ENCODE data around the gene DACT2.

The DACT2 gene

GRCh38 chr6:168307015-168307694 lies 12.4 kb downstream of the DACT2 start:
- no peak for DNase-seq (ENCODE audit: insufficient read length)
- no peak for TF ChIP-seq TAF1 (IDR thresholded peaks at IDR 0.05; ENCODE audit: borderline replicate concordance, low read depth, low read length)
- no peak for TF ChIP-seq POLR2AphosphoS5 (IDR thresholded peaks at IDR 0.05; ENCODE audit: low read depth, low read length)
- TF ChIP-seq POLR2A (IDR thresholded peaks at IDR 0.05; ENCODE audit: low read depth, low read length) = no peak
- no peak for FAIRE-seq

GRCh38 chr6:168305863-168306262 lies 13.7 kb downstream of the DACT2 start:
- TF ChIP-seq POLR2A (IDR thresholded peaks at IDR 0.05; ENCODE audit: low read depth, low read length) (no peak), TAF1 (IDR thresholded peaks at IDR 0.05; ENCODE audit: borderline replicate concordance, low read depth, low read length) (no peak), POLR2AphosphoS5 (IDR thresholded peaks at IDR 0.05; ENCODE audit: low read depth, low read length) (no peak)
- FAIRE-seq (no peak), DNase-seq (ENCODE audit: insufficient read length) (no peak)

GRCh38 chr6:168305096-168305749 lies 14.4 kb downstream of the DACT2 start:
- FAIRE-seq (no peak), DNase-seq (ENCODE audit: insufficient read length) (no peak)

GRCh38 chr6:168304752-168305015 lies 14.9 kb downstream of the DACT2 start:
- no peak for TF ChIP-seq POLR2AphosphoS5 (IDR thresholded peaks at IDR 0.05; ENCODE audit: low read depth, low read length)
- TF ChIP-seq POLR2A (IDR thresholded peaks at IDR 0.05; ENCODE audit: low read depth, low read length) = no peak
- TF ChIP-seq TAF1 (IDR thresholded peaks at IDR 0.05; ENCODE audit: borderline replicate concordance, low read depth, low read length) = no peak
- no peak for FAIRE-seq
- no peak for DNase-seq (ENCODE audit: insufficient read length)

More at GRCh38 chr6:168305096-168305749, 14.4 kb downstream of the DACT2 start:
- TF ChIP-seq TAF1 (IDR thresholded peaks at IDR 0.05; ENCODE audit: borderline replicate concordance, low read depth, low read length) = no peak
- no peak for TF ChIP-seq POLR2AphosphoS5 (IDR thresholded peaks at IDR 0.05; ENCODE audit: low read depth, low read length)
- no peak for TF ChIP-seq POLR2A (IDR thresholded peaks at IDR 0.05; ENCODE audit: low read depth, low read length)

- TF ChIP-seq POLR2AphosphoS5 (IDR thresholded peaks at IDR 0.05; ENCODE audit: low read depth, low read length) (no peak), TAF1 (IDR thresholded peaks at IDR 0.05; ENCODE audit: borderline replicate concordance, low read depth, low read length) (no peak), POLR2A (IDR thresholded peaks at IDR 0.05; ENCODE audit: low read depth, low read length) (no peak)
- no peak for DNase-seq (ENCODE audit: insufficient read length)
- FAIRE-seq = no peak
These were observed 15.4 kb downstream of the DACT2 start for GRCh38 chr6:168303982-168304751.

- FAIRE-seq = no peak
- TF ChIP-seq TAF1 (IDR thresholded peaks at IDR 0.05; ENCODE audit: borderline replicate concordance, low read depth, low read length) = no peak
- TF ChIP-seq POLR2A (IDR thresholded peaks at IDR 0.05; ENCODE audit: low read depth, low read length) = no peak
- no peak for TF ChIP-seq POLR2AphosphoS5 (IDR thresholded peaks at IDR 0.05; ENCODE audit: low read depth, low read length)
- no peak for DNase-seq (ENCODE audit: insufficient read length)
These were observed 17.0 kb downstream of the DACT2 start for GRCh38 chr6:168302534-168302933.

GRCh38 chr6:168301648-168302398 lies 17.8 kb downstream of the DACT2 start:
- FAIRE-seq (no peak), DNase-seq (ENCODE audit: insufficient read length) (no peak)
- TF ChIP-seq TAF1 (IDR thresholded peaks at IDR 0.05; ENCODE audit: borderline replicate concordance, low read depth, low read length) (no peak), POLR2A (IDR thresholded peaks at IDR 0.05; ENCODE audit: low read depth, low read length) (no peak), POLR2AphosphoS5 (IDR thresholded peaks at IDR 0.05; ENCODE audit: low read depth, low read length) (no peak)

- FAIRE-seq (no peak), DNase-seq (ENCODE audit: insufficient read length) (no peak)
- TF ChIP-seq TAF1 (IDR thresholded peaks at IDR 0.05; ENCODE audit: borderline replicate concordance, low read depth, low read length) (no peak), POLR2AphosphoS5 (IDR thresholded peaks at IDR 0.05; ENCODE audit: low read depth, low read length) (no peak), POLR2A (IDR thresholded peaks at IDR 0.05; ENCODE audit: low read depth, low read length) (no peak)
These were observed 18.5 kb downstream of the DACT2 start for GRCh38 chr6:168300975-168301647.

GRCh38 chr6:168299541-168300511 lies 19.8 kb downstream of the DACT2 start:
- no peak for FAIRE-seq
- DNase-seq (ENCODE audit: insufficient read length) = no peak
- no peak for TF ChIP-seq POLR2A (IDR thresholded peaks at IDR 0.05; ENCODE audit: low read depth, low read length)

- FAIRE-seq = no peak
These were observed 21.9 kb downstream of the DACT2 start for GRCh38 chr6:168297643-168298042.

More at GRCh38 chr6:168297643-168298042, 21.9 kb downstream of the DACT2 start:
- TF ChIP-seq POLR2A (IDR thresholded peaks at IDR 0.05; ENCODE audit: low read depth, low read length) (no peak), TAF1 (IDR thresholded peaks at IDR 0.05; ENCODE audit: borderline replicate concordance, low read depth, low read length) (no peak), POLR2AphosphoS5 (IDR thresholded peaks at IDR 0.05; ENCODE audit: low read depth, low read length) (no peak)
- DNase-seq (ENCODE audit: insufficient read length) = no peak
